GM23338 (cell line): ENCODE measurements around the gene CEACAM18. TPM values are rescaled to one million over a fixed set of nuclear protein-coding genes. Genes with fewer than 3 reads are reported as not detected.

Source experiments
- ATAC-seq: fragments of 200-7000 bp; cut with Tn5 transposase; 3 replicates; pipeline ENCODE4 v1.9.1; 2020
- DNase-seq: peaks from one replicate; pipeline ENCODE4 v3.0.0-alpha.2; 2015; ENCODE audit warnings: low spot score
- H2AFZ ChIP-seq: fragments of 200-600 bp; sonication (generic); 2 replicates; pipeline ENCODE4 v1.8.0; 2016; ENCODE audit warnings: antibody characterized with exemption, mild to moderate bottlenecking, moderate library complexity
- H3F3A ChIP-seq: fragments of 200-600 bp; sonication (generic); replicated peaks from 2 replicates; pipeline ENCODE4 v1.8.0; 2017; ENCODE audit warnings: antibody characterized with exemption, mixed run types, low read depth
- H3K27ac ChIP-seq: fragments of 200-600 bp; sonication (generic); 2 replicates; pipeline ENCODE4 v1.6.1; 2016; ENCODE audit warnings: low read depth
- H3K27me3 ChIP-seq: fragments of 200-600 bp; sonication (generic); 2 replicates; pipeline ENCODE4 v1.8.0; 2016; ENCODE audit warnings: mild to moderate bottlenecking, mixed run types, moderate library complexity; ENCODE audit not compliant: insufficient read depth
- H3K36me3 ChIP-seq: fragments of 200-600 bp; sonication (generic); 2 replicates; pipeline ENCODE4 v1.8.0; 2016; ENCODE audit warnings: mild to moderate bottlenecking; ENCODE audit not compliant: insufficient read depth
- H3K4me1 ChIP-seq: fragments of 200-600 bp; sonication (generic); 2 replicates; pipeline ENCODE4 v1.8.0; 2016; ENCODE audit warnings: mild to moderate bottlenecking, moderate library complexity; ENCODE audit not compliant: insufficient read depth
- H3K4me2 ChIP-seq: fragments of 200-600 bp; sonication (generic); 2 replicates; pipeline ENCODE4 v1.7.1; 2017; ENCODE audit warnings: mixed run types
- H3K4me3 ChIP-seq: fragments of 200-600 bp; sonication (generic); 2 replicates; pipeline ENCODE4 v1.6.1; 2016; ENCODE audit warnings: mixed run types
- H3K79me2 ChIP-seq: fragments of 200-600 bp; sonication (generic); replicated peaks from 2 replicates; pipeline ENCODE4 v1.8.0; 2017; ENCODE audit warnings: mild to moderate bottlenecking; ENCODE audit not compliant: insufficient read depth
- H3K9me2 ChIP-seq: fragments of 200-600 bp; sonication (generic); 2 replicates; pipeline ENCODE4 v1.8.0; 2017; ENCODE audit not compliant: insufficient read depth
- H4K20me1 ChIP-seq: fragments of 200-600 bp; sonication (generic); replicated peaks from 2 replicates; pipeline ENCODE4 v1.8.0; 2017; ENCODE audit warnings: mild to moderate bottlenecking; ENCODE audit not compliant: insufficient read depth
- H3K27ac Mint-ChIP-seq: 2 replicates; pipeline ENCODE4 v1.8.0; 2020; ENCODE audit warnings: inconsistent platforms, mild to moderate bottlenecking, moderate library complexity, mixed read lengths
- H3K27me3 Mint-ChIP-seq: 3 replicates; pipeline ENCODE4 v1.8.0; 2022; ENCODE audit warnings: low read depth, mild to moderate bottlenecking, moderate library complexity, mixed read lengths, inconsistent platforms; ENCODE audit not compliant: insufficient read depth, poor library complexity
- H3K36me3 Mint-ChIP-seq: 3 replicates; pipeline ENCODE4 v1.8.0; 2021; ENCODE audit warnings: low read depth, mild to moderate bottlenecking, inconsistent platforms, moderate library complexity, mixed read lengths
- H3K4me1 Mint-ChIP-seq: 3 replicates; pipeline ENCODE4 v1.8.0; 2020; ENCODE audit warnings: mild to moderate bottlenecking, inconsistent platforms, mixed read lengths
- H3K4me3 Mint-ChIP-seq: 3 replicates; pipeline ENCODE4 v1.8.0; 2021; ENCODE audit warnings: moderate library complexity, mild to moderate bottlenecking, inconsistent platforms, mixed read lengths
- H3K9me3 Mint-ChIP-seq: 3 replicates; pipeline ENCODE4 v1.8.0; 2020; ENCODE audit warnings: moderate library complexity, mild to moderate bottlenecking, inconsistent platforms, mixed read lengths
- CREB1 ChIP-seq: fragments of 250-450 bp; sonication (Bioruptor Pico); IDR thresholded peaks from 2 replicates; pipeline ENCODE4 v1.5.0; 2020; ENCODE audit warnings: low read depth, mild to moderate bottlenecking, moderate library complexity
- ETS1 ChIP-seq: IDR thresholded peaks from 2 replicates; pipeline ENCODE4 v1.6.1; 2016; ENCODE audit warnings: antibody characterized with exemption
- EZH2 ChIP-seq: fragments of 200-600 bp; sonication (generic); IDR thresholded peaks from one replicate; pipeline ENCODE4 v1.8.0; 2017; ENCODE audit warnings: antibody characterized with exemption, mild to moderate bottlenecking, low read depth; ENCODE audit not compliant: unreplicated experiment
- EZH2phosphoT487 ChIP-seq: fragments of 200-600 bp; sonication (generic); IDR thresholded peaks from one replicate; pipeline ENCODE4 v1.8.1; 2018; ENCODE audit warnings: antibody characterized with exemption; ENCODE audit not compliant: unreplicated experiment
- JUNB ChIP-seq: IDR thresholded peaks from one replicate; pipeline ENCODE4 v1.6.1; 2016; ENCODE audit warnings: antibody characterized with exemption; ENCODE audit not compliant: unreplicated experiment
- NANOG ChIP-seq: IDR thresholded peaks from 2 replicates; pipeline ENCODE4 v1.6.1; 2016; ENCODE audit warnings: antibody characterized with exemption, borderline replicate concordance
- POLR2AphosphoS5 ChIP-seq: IDR thresholded peaks from 2 replicates; pipeline ENCODE4 v1.6.1; 2016; ENCODE audit warnings: antibody characterized with exemption, low read depth
- REST ChIP-seq: IDR thresholded peaks from one replicate; pipeline ENCODE4 v1.6.1; 2018; ENCODE audit warnings: antibody characterized with exemption; ENCODE audit not compliant: unreplicated experiment
- STAT1 ChIP-seq: IDR thresholded peaks from one replicate; pipeline ENCODE4 v1.6.1; 2016; ENCODE audit warnings: antibody characterized with exemption; ENCODE audit not compliant: unreplicated experiment
- ZNF114 ChIP-seq: fragments of 250-450 bp; sonication (Bioruptor Pico); IDR thresholded peaks from 2 replicates; pipeline ENCODE4 v1.5.0; 2020; ENCODE audit warnings: mild to moderate bottlenecking, moderate library complexity
- ZNF331 ChIP-seq: fragments of 250-450 bp; sonication (Bioruptor Pico); IDR thresholded peaks from 2 replicates; pipeline ENCODE4 v1.5.0; 2020; ENCODE audit warnings: low read depth, mild to moderate bottlenecking, moderate library complexity
- polyA plus RNA-seq: library from polyadenylated mRNA; unstranded; fragments of >200 nt; fragmentation: Nextera tagmentation; extraction: Ambion mirVana; gene quantifications from 2 replicates; pipeline ENCODE4 v1.2.1, GENCODE V29; 2016
- total RNA-seq: library from RNA; depleted of rRNA; stranded (reverse); fragments of >200 nt; shearing (Covaris generic); gene quantifications from 2 replicates; pipeline ENCODE4 v1.2.3, GENCODE V29; 2014
- TF ChIP-seq, protein P1 (sequence below), 2 experiments: fragments of 200-600 bp in 1 of 2; sonication (generic) in 1 of 2; conservative IDR thresholded peaks; 2 replicates each; pipeline versions ENCODE4 v1.5.1 to v1.6.1; 2016 to 2017; ENCODE audit warnings: antibody characterized with exemption in 2 of 2, low read depth in 2 of 2, mild to moderate bottlenecking in 2 of 2, moderate library complexity in 1 of 2

The CEACAM18 gene
- total and polyA plus RNA-seq, 2 experiments from 2014 or later, result not detected

DNA sequence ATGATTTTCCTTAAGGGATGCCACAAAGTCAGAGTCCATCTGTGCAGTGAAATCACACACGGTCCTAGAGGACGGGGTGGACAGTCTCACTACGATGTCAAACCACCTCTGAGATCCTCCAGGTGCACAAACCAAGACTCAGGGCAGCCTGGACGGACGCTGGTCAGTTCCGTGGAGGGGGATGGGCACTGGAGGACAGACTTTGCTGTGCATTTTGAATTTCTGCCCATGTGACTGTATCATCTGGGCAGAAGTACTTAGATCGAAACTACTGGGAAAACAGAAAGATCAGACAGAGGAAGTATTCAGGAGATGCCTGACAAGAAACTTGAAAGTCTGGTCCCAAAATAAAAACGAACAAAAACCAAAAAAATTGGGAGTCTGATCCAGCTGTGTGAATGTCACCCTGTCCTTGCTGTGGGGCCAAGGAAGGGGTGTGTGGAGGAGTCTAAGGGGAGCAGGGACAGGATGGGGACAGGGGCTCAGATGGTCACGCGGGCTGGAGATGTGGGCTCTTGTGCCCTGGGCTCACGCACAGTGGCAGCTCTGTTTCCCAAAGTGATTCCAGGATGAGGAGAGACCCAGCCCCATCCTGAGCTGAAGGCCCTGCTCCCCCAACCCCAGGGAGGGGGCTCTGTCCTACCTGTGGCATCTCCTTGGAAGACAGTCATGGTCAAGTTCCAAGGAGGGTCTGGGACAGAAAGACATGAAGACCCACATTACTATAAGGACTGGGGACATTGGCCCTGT lies 21.6 kb upstream of the CEACAM18 start (continued):
- TF ChIP-seq EZH2 (no peak), NANOG (no peak), POLR2AphosphoS5 (no peak)

GRCh38 chr19:51457351-51458013 lies 20.9 kb upstream of the CEACAM18 start:
- Histone ChIP-seq H3F3A (no peaks in the 10 kb centered on the region), H3K4me1 (no peaks in the 10 kb centered on the region), H4K20me1 (no peaks in the 10 kb centered on the region), H2AFZ (no peak overlapping the region), H3K27ac (no peak overlapping the region), H3K4me3 (no peak overlapping the region), H3K9me2 (peaks cover 3% of the 10 kb centered on the region; the same call in 1 of the 2 replicates), H3K4me2 (no peak overlapping the region), H3K79me2 (no peaks in the 10 kb centered on the region), H3K27me3 (no peaks in the 10 kb centered on the region), H3K36me3 (no peaks in the 10 kb centered on the region)
- DNase-seq (no peak), ATAC-seq (no peak)
- no peak overlapping the region for H3K4me3 Mint-ChIP-seq
- H3K27ac Mint-ChIP-seq, result no peak overlapping the region
- H3K4me1 Mint-ChIP-seq, result no peaks in the 10 kb centered on the region; the same call in 2 of the 3 replicates
- H3K27me3 Mint-ChIP-seq, result peaks cover 9% of the 10 kb centered on the region
- peaks cover 7% of the 10 kb centered on the region for H3K36me3 Mint-ChIP-seq
- peaks cover 50% of the 10 kb centered on the region for H3K9me3 Mint-ChIP-seq
- no peak for TF ChIP-seq NANOG
- no peak for TF ChIP-seq POLR2AphosphoS5
- TF ChIP-seq, protein P1, sequence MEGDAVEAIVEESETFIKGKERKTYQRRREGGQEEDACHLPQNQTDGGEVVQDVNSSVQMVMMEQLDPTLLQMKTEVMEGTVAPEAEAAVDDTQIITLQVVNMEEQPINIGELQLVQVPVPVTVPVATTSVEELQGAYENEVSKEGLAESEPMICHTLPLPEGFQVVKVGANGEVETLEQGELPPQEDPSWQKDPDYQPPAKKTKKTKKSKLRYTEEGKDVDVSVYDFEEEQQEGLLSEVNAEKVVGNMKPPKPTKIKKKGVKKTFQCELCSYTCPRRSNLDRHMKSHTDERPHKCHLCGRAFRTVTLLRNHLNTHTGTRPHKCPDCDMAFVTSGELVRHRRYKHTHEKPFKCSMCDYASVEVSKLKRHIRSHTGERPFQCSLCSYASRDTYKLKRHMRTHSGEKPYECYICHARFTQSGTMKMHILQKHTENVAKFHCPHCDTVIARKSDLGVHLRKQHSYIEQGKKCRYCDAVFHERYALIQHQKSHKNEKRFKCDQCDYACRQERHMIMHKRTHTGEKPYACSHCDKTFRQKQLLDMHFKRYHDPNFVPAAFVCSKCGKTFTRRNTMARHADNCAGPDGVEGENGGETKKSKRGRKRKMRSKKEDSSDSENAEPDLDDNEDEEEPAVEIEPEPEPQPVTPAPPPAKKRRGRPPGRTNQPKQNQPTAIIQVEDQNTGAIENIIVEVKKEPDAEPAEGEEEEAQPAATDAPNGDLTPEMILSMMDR (conservative IDR thresholded peaks at IDR 0.05; ENCODE audit: low read depth in 2 of 2), result no peak
- no peak for TF ChIP-seq ETS1
- no peak for TF ChIP-seq ZNF114 (CRISPR knock-in tag)
- TF ChIP-seq JUNB, result no peak
- no peak for TF ChIP-seq EZH2phosphoT487
- no peak for TF ChIP-seq CREB1 (CRISPR knock-in tag)
- no peak for TF ChIP-seq ZNF331 (CRISPR knock-in tag)
- no peak for TF ChIP-seq STAT1
- no peak for TF ChIP-seq REST
